GM18907 (cell line): ENCODE measurements around the gene BAIAP2.

Source experiments
- ATAC-seq: cut with Tn5 transposase; IDR thresholded peaks from one replicate; pipeline ENCODE4 v1.9.1; 2021; ENCODE audit warnings: mild to moderate bottlenecking, moderate library complexity; ENCODE audit not compliant: unreplicated experiment

Gene BAIAP2

GRCh38 chr17:81154961-81155360 is 120.0 kb downstream of the BAIAP2 start:
- ATAC-seq, result no peak

GRCh38 chr17:81156866-81157805 is 122.2 kb downstream of the BAIAP2 start:
- ATAC-seq, result no peak

- ATAC-seq, result no peak
Observed at GRCh38 chr17:81157848-81158687, 123.1 kb downstream of the BAIAP2 start.

GRCh38 chr17:81158688-81159590 is 124.0 kb downstream of the BAIAP2 start:
- ATAC-seq, result no peak

GRCh38 chr17:81159611-81160265 is 124.8 kb downstream of the BAIAP2 start:
- no peak for ATAC-seq

- ATAC-seq, result no peak
Observed at GRCh38 chr17:81160306-81160705, 125.4 kb downstream of the BAIAP2 start.

GRCh38 chr17:81160747-81161453 is 125.9 kb downstream of the BAIAP2 start:
- ATAC-seq, result no peak

GRCh38 chr17:81161536-81161935 is 126.6 kb downstream of the BAIAP2 start:
- no peak for ATAC-seq

GRCh38 chr17:81161972-81162371 is 127.0 kb downstream of the BAIAP2 start:
- ATAC-seq, result no peak

- no peak for ATAC-seq
Observed at GRCh38 chr17:81162491-81162890, 127.5 kb downstream of the BAIAP2 start.

- ATAC-seq, result no peak
Observed at GRCh38 chr17:81163051-81163695, 128.2 kb downstream of the BAIAP2 start.

- ATAC-seq, result no peak
Observed at GRCh38 chr17:81163703-81164370, 128.9 kb downstream of the BAIAP2 start.

GRCh38 chr17:81164371-81165245 is 129.7 kb downstream of the BAIAP2 start:
- ATAC-seq, result no peak

GRCh38 chr17:81165246-81166032 is 130.5 kb downstream of the BAIAP2 start, which contains the start of gene PVALEF:
TSS of gene PVALEF (plus strand) at chr17:81165507. CDS start at chr17:81181227, 15,720 bp downstream.
- ATAC-seq, result no peak

GRCh38 chr17:81166033-81166492 is 131.1 kb downstream of the BAIAP2 start, which contains the start of gene AATK:
TSS of gene AATK (minus strand) at chr17:81166221. CDS start at chr17:81165992, 229 bp downstream.
- no peak for ATAC-seq
